Right lobe of liver (tissue), 4 donors: Measurements from ENCODE around the gene EMP3.

ENCODE experiments used
- CTCF ChIP-seq, 4 donors: fragments of 200-600 bp in 3 of 4; fragments of 450-650 bp in 1 of 4; IDR thresholded peaks; one replicate each; pipeline versions ENCODE4 v1.5.1 to v1.8.0; 2016 to 2022; ENCODE audit warnings: antibody characterized with exemption in 4 of 4, mild to moderate bottlenecking in 2 of 4
- POLR2A ChIP-seq: fragments of 450-650 bp; IDR thresholded peaks from one replicate; pipeline ENCODE4 v1.6.1; 2017; ENCODE audit warnings: antibody characterized with exemption, mild to moderate bottlenecking
- donor health status: DM: no; HTN: no; CAD: no.
- donor health status: DM: no; HTN: no; CAD: no.
- donor health status: DM: no; HTN: yes; CAD: no.

DNA sequence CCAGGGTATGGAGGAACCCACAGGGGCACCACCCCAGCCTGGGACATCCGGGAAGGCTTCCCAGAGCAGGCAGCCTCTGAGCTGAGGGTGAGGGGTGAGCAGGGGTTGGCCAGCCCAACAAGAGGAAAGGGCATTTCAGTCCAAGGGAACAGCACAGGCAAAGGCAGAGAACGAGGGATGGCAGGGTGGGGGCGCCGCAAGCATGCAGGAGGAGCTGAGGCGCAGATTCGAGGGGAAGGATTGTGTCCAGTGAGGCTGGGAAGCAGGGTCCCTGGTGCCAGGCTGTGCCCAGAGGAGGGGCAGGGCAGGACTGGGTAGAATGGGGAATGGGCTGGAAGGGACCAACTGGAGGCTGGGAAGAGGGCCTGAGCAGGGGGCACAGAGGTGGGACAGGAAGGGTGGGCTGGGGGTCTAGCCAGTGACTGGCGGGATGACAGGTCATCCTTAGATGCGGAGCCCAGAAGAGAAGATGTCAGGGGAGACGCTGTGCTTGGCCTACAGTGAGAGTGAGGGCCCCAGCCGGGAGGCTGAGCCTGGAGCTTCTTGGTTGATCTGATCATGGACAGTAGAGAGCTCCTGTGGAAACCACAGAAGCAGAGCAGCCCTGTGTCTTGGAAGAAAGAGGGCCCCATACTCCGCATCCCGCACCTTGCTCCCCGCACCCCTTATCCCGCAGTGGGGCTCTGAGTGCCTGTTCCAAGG lies 13.6 kb downstream of the EMP3 start:
- TF ChIP-seq CTCF (IDR thresholded peaks at IDR 0.05) (no peak), POLR2A (no peak)
